HepG2 (cell line): Measurements from ENCODE around the gene ADAMTS17. TPM values are rescaled to one million over a fixed set of nuclear protein-coding genes. Genes with fewer than 3 reads are reported as not detected.

ENCODE experiments used
- ATAC-seq: fragments of 200-7000 bp; cut with Tn5 transposase; 3 replicates; pipeline ENCODE4 v1.9.1; 2020; ENCODE audit warnings: mild to moderate bottlenecking, moderate library complexity
- BruUV-seq: library from RNA; stranded (reverse); fragments of 400-500 nt; replicated peaks from 2 replicates; lab custom pipeline; 2021; lab: Mats Ljungman, UMichigan
- CTCF ChIA-PET: fragments of 300-600 bp; formaldehyde crosslinking; extraction: SDS; loops from one replicate; lab custom pipeline; 2021; ENCODE audit warnings: low total read pairs, inconsistent platforms, low intra/inter-chr PET ratio; lab: Yijun Ruan, JAX
- POLR2A ChIA-PET: fragments of 350-600 bp; sonication (Branson Sonifier 250); formaldehyde crosslinking; loops from one replicate; lab custom pipeline; 2020; ENCODE audit warnings: antibody characterized with exemption, inconsistent platforms; lab: Yijun Ruan, JAX
- DNase-seq: peaks from one replicate; pipeline ENCODE4 v3.0.0-alpha.2; 2015; ENCODE audit warnings: low spot score
- FAIRE-seq: peaks from 3 replicates; lab custom pipeline; 2011; peaks lifted over from hg19 to GRCh38; lab: Jason Lieb, UNC
- H2AFZ ChIP-seq: one replicate; pipeline ENCODE4 v1.6.1; 2011; ENCODE audit warnings: low read length, inconsistent platforms
- H3K27ac ChIP-seq: fragments of 300-600 bp; 3 replicates; pipeline ENCODE4 v1.8.0; 2011; ENCODE audit warnings: mixed run types, mild to moderate bottlenecking, mixed read lengths, low read length, inconsistent platforms; ENCODE audit not compliant: insufficient read depth; ENCODE audit errors: extremely low read length
- H3K27me3 ChIP-seq, 2 experiments: fragments of 200-600 bp in 1 of 2; 2 replicates in 1 of 2; 3 replicates in 1 of 2; pipeline versions ENCODE4 v1.6.0 to v1.8.0; 2011; ENCODE audit warnings: low read length in 2 of 2, mild to moderate bottlenecking in 2 of 2, moderate library complexity in 2 of 2, inconsistent platforms in 1 of 2; ENCODE audit not compliant: insufficient read depth in 2 of 2, control insufficient read depth in 1 of 2
- H3K36me3 ChIP-seq, 2 experiments: fragments of 200-600 bp in 1 of 2; replicated peaks in 1 of 2; 2 replicates in 1 of 2; 3 replicates in 1 of 2; pipeline versions ENCODE4 v1.5.1 to v1.8.0; 2011; ENCODE audit warnings: low read length in 2 of 2, inconsistent platforms in 1 of 2; ENCODE audit not compliant: insufficient read depth in 2 of 2, control insufficient read depth in 1 of 2
- H3K4me1 ChIP-seq: 2 replicates; pipeline ENCODE4 v1.5.1; 2012; ENCODE audit warnings: low read length, inconsistent platforms; ENCODE audit not compliant: insufficient read depth
- H3K4me2 ChIP-seq: 2 replicates; pipeline ENCODE4 v1.6.0; 2011; ENCODE audit warnings: low read depth, low read length, inconsistent platforms
- H3K4me3 ChIP-seq, 3 experiments: fragments of 200-600 bp in 1 of 3; sonication (generic), shearing (Covaris generic) in 1 of 3; replicated peaks in 1 of 3; 2 replicates each; pipeline ENCODE4 v1.5.1; 2011 to 2016; ENCODE audit warnings: low read length in 3 of 3, inconsistent platforms in 2 of 3, low read depth in 2 of 3, mild to moderate bottlenecking in 2 of 3, control low read depth in 1 of 3, mixed read lengths in 1 of 3; ENCODE audit not compliant: insufficient read depth in 1 of 3
- H3K79me2 ChIP-seq: one replicate; pipeline ENCODE4 v1.6.1; 2011; ENCODE audit warnings: low read length, inconsistent platforms; ENCODE audit not compliant: insufficient read depth
- H3K9ac ChIP-seq: 2 replicates; pipeline ENCODE4 v1.6.0; 2011; ENCODE audit warnings: mild to moderate bottlenecking, low read depth, low read length, inconsistent platforms; ENCODE audit not compliant: insufficient read depth
- H3K9me3 ChIP-seq: 2 replicates; pipeline ENCODE4 v1.5.1; 2012; ENCODE audit warnings: mild to moderate bottlenecking, low read length
- H4K20me1 ChIP-seq: 2 replicates; pipeline ENCODE4 v1.6.0; 2011; ENCODE audit warnings: inconsistent platforms, mild to moderate bottlenecking, low read length, moderate library complexity; ENCODE audit not compliant: insufficient read depth
- EZH2 ChIP-seq: conservative IDR thresholded peaks from 2 replicates; pipeline ENCODE4 v1.6.1; 2012; ENCODE audit warnings: mild to moderate bottlenecking, low read depth, low read length, moderate library complexity
- FOXA1 ChIP-seq, 2 experiments: fragments of 450-650 bp in 1 of 2; sonication (generic) in 1 of 2; formaldehyde crosslinking in 1 of 2; IDR thresholded peaks; 2 replicates each; pipeline versions ENCODE4 v1.4.0 to v1.6.1; 2016 to 2020; ENCODE audit warnings: missing genetic modification reagents in 1 of 2
- HDAC2 ChIP-seq: sonication (generic); formaldehyde crosslinking; IDR thresholded peaks from 2 replicates; pipeline ENCODE4 v1.4.0; 2020; ENCODE audit warnings: missing genetic modification reagents
- IRF9 ChIP-seq: sonication (generic); formaldehyde crosslinking; IDR thresholded peaks from 2 replicates; pipeline ENCODE4 v1.8.0; 2022; ENCODE audit warnings: missing genetic modification reagents, mild to moderate bottlenecking, borderline replicate concordance
- JUNB ChIP-seq: sonication (generic); formaldehyde crosslinking; IDR thresholded peaks from 2 replicates; pipeline ENCODE4 v1.8.0; 2022; ENCODE audit warnings: missing genetic modification reagents, mild to moderate bottlenecking, borderline replicate concordance
- MATR3 ChIP-seq: sonication (generic); formaldehyde crosslinking; IDR thresholded peaks from 2 replicates; pipeline ENCODE4 v1.4.0; 2020; ENCODE audit warnings: missing genetic modification reagents
- MBD4 ChIP-seq: IDR thresholded peaks from 2 replicates; pipeline ENCODE4 v1.6.1; 2012; ENCODE audit warnings: low read length, inconsistent platforms, borderline replicate concordance
- NRL ChIP-seq: sonication (generic); formaldehyde crosslinking; IDR thresholded peaks from 2 replicates; pipeline ENCODE4 v1.5.0; 2020; ENCODE audit warnings: missing genetic modification reagents, mild to moderate bottlenecking, moderate library complexity, borderline replicate concordance
- SRY ChIP-seq: sonication (generic); formaldehyde crosslinking; IDR thresholded peaks from 2 replicates; pipeline ENCODE4 v1.8.0; 2022; ENCODE audit warnings: mild to moderate bottlenecking, missing genetic modification reagents
- YEATS2 ChIP-seq: sonication (generic); formaldehyde crosslinking; IDR thresholded peaks from 2 replicates; pipeline ENCODE4 v1.4.0; 2020; ENCODE audit warnings: missing genetic modification reagents, borderline replicate concordance
- ZFY ChIP-seq: sonication (generic); formaldehyde crosslinking; IDR thresholded peaks from 2 replicates; pipeline ENCODE4 v1.4.0; 2020; ENCODE audit warnings: missing genetic modification reagents
- ZNF142 ChIP-seq: sonication (generic); formaldehyde crosslinking; IDR thresholded peaks from 2 replicates; pipeline ENCODE4 v1.4.0; 2020; ENCODE audit warnings: missing genetic modification reagents
- ZNF350 ChIP-seq: sonication (generic); formaldehyde crosslinking; IDR thresholded peaks from 2 replicates; pipeline ENCODE4 v1.4.0; 2020; ENCODE audit warnings: mild to moderate bottlenecking, low read depth, missing genetic modification reagents, borderline replicate concordance
- ZNF841 ChIP-seq: sonication (generic); formaldehyde crosslinking; IDR thresholded peaks from 2 replicates; pipeline ENCODE4 v1.8.1; 2023; ENCODE audit warnings: missing genetic modification reagents, borderline replicate concordance
- WGBS: methylation state at CpG from one replicate; pipeline ENCODE4 v1.1.6; 2017; ENCODE audit warnings: low lambda C conversion rate; 5-methylcytosine and 5-hydroxymethylcytosine counted together
- in situ Hi-C: cut with HindIII; loops from 2 replicates; pipeline ENCODE4 v1.10.0; 2017; ENCODE audit warnings: low pct_unique_long_range_greater_than_20kb; ENCODE audit not compliant: extremely low pct_ligation_motif_present
- intact Hi-C: fragments of 100-400 bp; cut with micrococcal nuclease; formaldehyde crosslinking; loops from one replicate; pipeline ENCODE4 v1.10.0; 2022; ENCODE audit not compliant: unreplicated experiment
- polyA plus RNA-seq, 8 experiments: library from polyadenylated mRNA; depleted of rRNA in 3 of 8; stranded (reverse) in 7 of 8; unstranded in 1 of 8; fragments of >200 nt; fragmentation: Illumina TruSeq in 4 of 8; extraction: Trizol in 4 of 8; gene quantifications; 2 replicates each; pipeline versions ENCODE4 v1.2.1 to v1.2.3, GENCODE V29; 2011 to 2016; ENCODE audit warnings: low read depth in 4 of 8, missing spikeins in 1 of 8, mixed read lengths in 1 of 8; ENCODE audit not compliant: insufficient read depth in 1 of 8
- total RNA-seq, 5 experiments: library from RNA; depleted of rRNA; stranded (reverse); fragments of >200 nt; fragmentation: Illumina TruSeq; extraction: Trizol; gene quantifications; 2 replicates each; pipeline ENCODE4 v1.2.3, GENCODE V29; 2016; ENCODE audit warnings: low read depth in 1 of 5

Gene ADAMTS17
- total and polyA plus RNA-seq, 2 of the 13 experiments (the other 11 are each of a cell fraction or from before 2014, with no cell fraction given), result 0.02 to 0.04 TPM

DNA sequence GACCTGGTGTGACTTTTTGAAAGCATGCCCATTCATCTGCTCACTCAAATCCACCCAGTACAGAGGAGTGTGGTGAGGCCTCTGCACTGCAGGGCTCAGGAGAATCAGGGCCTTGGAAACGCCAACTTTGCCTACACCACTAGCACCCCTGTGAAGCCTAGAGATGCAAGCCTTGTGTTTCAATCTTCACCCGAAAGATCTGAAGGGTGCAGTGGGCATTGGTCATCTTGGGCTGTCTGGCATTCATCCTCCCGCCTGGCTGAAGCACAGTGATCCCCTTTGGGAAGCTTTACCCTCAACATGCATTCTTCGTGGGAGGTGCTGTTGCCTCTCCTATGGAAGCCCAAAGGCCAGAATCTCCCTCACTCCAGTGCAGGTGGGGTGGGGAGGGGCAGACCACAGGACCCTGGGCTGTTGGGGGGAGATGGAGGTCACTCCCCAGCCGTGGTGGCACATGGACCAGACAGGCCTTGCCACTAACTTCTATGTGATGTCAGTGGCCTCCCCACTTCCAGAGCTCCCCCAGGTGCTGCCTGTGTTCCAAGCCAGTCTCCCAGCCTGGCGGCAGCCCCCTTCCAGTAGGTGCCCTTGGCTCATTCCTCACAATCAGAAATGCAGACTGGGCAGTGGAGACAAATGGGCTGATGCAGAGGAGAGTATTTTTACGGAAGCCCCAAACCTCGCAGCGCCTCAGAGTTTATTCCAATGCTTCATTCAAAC is 92.5 kb downstream of the ADAMTS17 start:
- no peak for FAIRE-seq
- 56% methylated on average over 8 of the region's 9 CpGs for WGBS
- H4K20me1 ChIP-seq, result no peaks in the 10 kb centered on the region
- no peaks in the 10 kb centered on the region for H3K36me3 ChIP-seq
- intact Hi-C loops (no loop called here), in situ Hi-C loops (no loop called here)
- POLR2A ChIA-PET, result no interaction called here
- H3K27ac ChIP-seq, result no peak overlapping the region
- H3K9ac ChIP-seq, result no peak overlapping the region
- CTCF ChIA-PET, result no interaction called here
- H3K4me1 ChIP-seq, result no peaks in the 10 kb centered on the region
- DNase-seq, result no peak
- no TSS peak for BruUV-seq
- H3K4me2 ChIP-seq, result no peak overlapping the region
- H3K79me2 ChIP-seq, result no peaks in the 10 kb centered on the region
- TF ChIP-seq FOXA1 (IDR thresholded peaks at IDR 0.05) (no peak), FOXA1 (CRISPR knock-in tag; IDR thresholded peaks at IDR 0.05) (no peak), ZNF142 (CRISPR knock-in tag) (no peak), ZFY (CRISPR knock-in tag) (no peak), MATR3 (no peak), IRF9 (CRISPR knock-in tag) (no peak), MBD4 (no peak), NRL (CRISPR knock-in tag) (no peak), EZH2 (no peak), ZNF841 (no peak), ZNF350 (CRISPR knock-in tag) (no peak), HDAC2 (no peak), SRY (no peak), YEATS2 (CRISPR knock-in tag) (no peak), JUNB (CRISPR knock-in tag) (no peak)
- H3K27me3 ChIP-seq, result no peaks in the 10 kb centered on the region
- no peak overlapping the region for H3K4me3 ChIP-seq
- no peak for ATAC-seq
- H3K9me3 ChIP-seq, result no peaks in the 10 kb centered on the region
- no peak overlapping the region for H2AFZ ChIP-seq
